Right lobe of liver (tissue), 6 donors: ENCODE measurements around the gene RMND1. TPM values are rescaled to one million over a fixed set of nuclear protein-coding genes. Genes with fewer than 3 reads are reported as not detected.

Experiments
- ATAC-seq, 4 donors: fragments of 200-7000 bp; cut with Tn5 transposase; one replicate each; pipeline ENCODE4 v1.9.1; 2020; ENCODE audit warnings: mild to moderate bottlenecking in 4 of 4, moderate library complexity in 4 of 4
- DNase-seq, 3 donors: peaks; one replicate each; pipeline ENCODE4 v3.0.0-alpha.2; 2020
- H3K27ac ChIP-seq, 3 donors: fragments of 200-600 bp; one replicate each; pipeline ENCODE4 v1.8.0; 2022
- H3K27me3 ChIP-seq, 2 donors: fragments of 200-600 bp; one replicate each; pipeline ENCODE4 v1.8.0; 2022
- H3K36me3 ChIP-seq, 4 donors: fragments of 200-600 bp; sonication (generic) in 1 of 4; one replicate each; pipeline versions ENCODE4 v1.5.1 to v1.8.0; 2017 to 2022; ENCODE audit warnings: control low read depth in 1 of 4
- H3K4me1 ChIP-seq, 4 donors: fragments of 200-600 bp; sonication (generic) in 1 of 4; one replicate each; pipeline versions ENCODE4 v1.5.1 to v1.8.0; 2017 to 2022; ENCODE audit warnings: control low read depth in 1 of 4
- H3K4me3 ChIP-seq, 3 donors: fragments of 200-600 bp; one replicate each; pipeline ENCODE4 v1.8.0; 2022
- H3K9me3 ChIP-seq, 4 donors: fragments of 200-600 bp; sonication (generic) in 1 of 4; one replicate each; pipeline versions ENCODE4 v1.5.1 to v1.8.0; 2017 to 2022; ENCODE audit warnings: control low read depth in 1 of 4
- CTCF ChIP-seq, 4 donors: fragments of 200-600 bp in 3 of 4; fragments of 450-650 bp in 1 of 4; IDR thresholded peaks; one replicate each; pipeline versions ENCODE4 v1.5.1 to v1.8.0; 2016 to 2022; ENCODE audit warnings: antibody characterized with exemption in 4 of 4, mild to moderate bottlenecking in 2 of 4
- POLR2A ChIP-seq: fragments of 450-650 bp; IDR thresholded peaks from one replicate; pipeline ENCODE4 v1.6.1; 2017; ENCODE audit warnings: antibody characterized with exemption, mild to moderate bottlenecking
- WGBS: methylation state at CpG from one replicate; pipeline ENCODE4 v1.1.6; 2018; ENCODE audit warnings: low coverage, low lambda C conversion rate; ENCODE audit not compliant: insufficient coverage; ENCODE audit errors: missing lambda C conversion rate; 5-methylcytosine and 5-hydroxymethylcytosine counted together
- intact Hi-C, 2 donors: fragments of 100-400 bp; cut with DNase I; formaldehyde crosslinking; loops; one replicate each; pipeline versions ENCODE4 v1.11.2 to v1.14.1; 2022
- total RNA-seq, 6 experiments: library from RNA; depleted of rRNA in 2 of 6; stranded (reverse); fragments of >200 nt in 2 of 6; fragmentation: NEBNext Ultra II Directional in 3 of 6; extraction: Animal tissue kit (Norgen Biotek cat#: 25700) in 3 of 6; gene quantifications; one replicate each; pipeline versions ENCODE4 v1.1.0 to v1.2.4, GENCODE V29; 2016 to 2023
- donor health status: DM: no; HTN: yes; CAD: no.
- donor health status: DM: no; HTN: no; CAD: no.
- donor health status: DM: no; HTN: no; CAD: no.
- donor health status: DM: no; HTN: yes; CAD: no.
- donor health status: DM: no; HTN: yes; CAD: no.

The RMND1 gene
- total RNA-seq, 6 experiments from 2014 or later = 13.1 to 23.4 (median 19.5) TPM

DNA sequence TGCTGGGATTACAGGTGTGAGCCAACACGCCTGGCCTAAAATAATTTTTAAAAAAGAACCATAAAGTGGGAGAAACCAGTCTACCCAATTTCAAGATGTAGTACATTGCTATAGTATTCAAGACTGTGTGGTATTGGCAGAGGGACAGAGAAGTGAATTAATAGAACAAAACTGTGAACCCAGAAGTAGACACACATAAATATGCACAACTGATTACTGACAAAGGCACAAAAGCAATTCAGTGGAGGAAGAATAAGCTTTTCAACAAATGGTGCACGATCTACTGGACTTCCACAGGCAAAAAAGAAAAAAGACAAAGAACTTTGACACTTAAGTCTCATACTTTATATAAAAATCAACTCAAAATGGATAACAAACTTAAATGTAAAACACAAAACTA, 76.1 kb downstream of the RMND1 start:
- 92% methylated on average over 1 of the region's 2 CpGs for WGBS
- intact Hi-C loops = no loop called here
- no peak for DNase-seq
- peaks cover 0 to 15% (median 2%) of the 10 kb centered on the region in 4 donors for H3K36me3 ChIP-seq
- no peaks in the 10 kb centered on the region for H3K9me3 ChIP-seq
- TF ChIP-seq POLR2A (no peak), CTCF (IDR thresholded peaks at IDR 0.05) (no peak)
- no peaks in the 10 kb centered on the region for H3K27me3 ChIP-seq
- peaks cover 0 to 11% (median 3%) of the 10 kb centered on the region in 4 donors for H3K4me1 ChIP-seq
- ATAC-seq = no peak
- H3K27ac ChIP-seq = no peak overlapping the region
- H3K4me3 ChIP-seq = no peak overlapping the region

DNA sequence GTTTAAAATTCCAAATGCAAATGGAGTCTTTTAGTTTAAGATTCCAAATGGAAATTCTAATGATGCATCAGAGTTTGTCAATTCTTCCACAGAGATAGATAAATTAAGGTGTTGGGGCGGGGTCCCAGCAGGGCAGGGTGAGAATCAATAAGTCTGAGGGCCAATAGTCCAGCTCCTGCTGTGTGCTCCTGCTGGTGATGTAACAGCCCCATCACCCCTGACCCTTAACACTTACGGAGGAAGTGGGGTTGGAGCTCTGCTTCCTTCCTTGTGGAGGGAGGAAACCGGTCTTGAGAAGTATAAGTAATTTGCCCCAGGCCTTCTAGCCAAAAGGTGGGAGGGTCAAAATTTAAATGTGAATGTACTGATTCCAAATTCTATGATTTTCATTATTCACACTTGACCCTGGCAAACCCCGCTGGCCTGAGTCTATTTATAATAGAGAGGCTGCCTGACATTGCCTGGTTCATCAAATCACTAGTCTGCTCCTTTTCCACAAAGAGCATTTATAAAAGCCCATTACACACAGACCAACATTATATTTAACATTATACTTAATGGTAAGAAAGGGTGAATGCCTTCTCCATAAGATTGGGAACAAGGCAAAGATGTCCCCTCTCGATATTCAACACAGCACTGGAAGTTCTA, 77.8 kb downstream of the RMND1 start:
- H3K27me3 ChIP-seq = no peaks in the 10 kb centered on the region
- ATAC-seq (peak; percentile 92 to 93 (median 92)), DNase-seq (peak in 2 of 3 donors; percentile 43 to 65)
- H3K27ac ChIP-seq = peak overlapping the region in 2 of 3 donors; percentile 12 to 34
- no peaks in the 10 kb centered on the region for H3K9me3 ChIP-seq
- TF ChIP-seq CTCF (IDR thresholded peaks at IDR 0.05) (no peak), POLR2A (no peak)
- 34% methylated on average over 5 of the region's 5 CpGs for WGBS
- peaks cover 0 to 11% (median 3%) of the 10 kb centered on the region in 4 donors for H3K4me1 ChIP-seq
- intact Hi-C loops = no loop called here
- peaks cover 0 to 15% (median 6%) of the 10 kb centered on the region in 4 donors for H3K36me3 ChIP-seq
- H3K4me3 ChIP-seq = no peak overlapping the region

GRCh38 chr6:151372164-151372563, 79.8 kb downstream of the RMND1 start:
- intact Hi-C loops = no loop called here
- WGBS = 80% methylated on average over 4 of the region's 5 CpGs

DNA sequence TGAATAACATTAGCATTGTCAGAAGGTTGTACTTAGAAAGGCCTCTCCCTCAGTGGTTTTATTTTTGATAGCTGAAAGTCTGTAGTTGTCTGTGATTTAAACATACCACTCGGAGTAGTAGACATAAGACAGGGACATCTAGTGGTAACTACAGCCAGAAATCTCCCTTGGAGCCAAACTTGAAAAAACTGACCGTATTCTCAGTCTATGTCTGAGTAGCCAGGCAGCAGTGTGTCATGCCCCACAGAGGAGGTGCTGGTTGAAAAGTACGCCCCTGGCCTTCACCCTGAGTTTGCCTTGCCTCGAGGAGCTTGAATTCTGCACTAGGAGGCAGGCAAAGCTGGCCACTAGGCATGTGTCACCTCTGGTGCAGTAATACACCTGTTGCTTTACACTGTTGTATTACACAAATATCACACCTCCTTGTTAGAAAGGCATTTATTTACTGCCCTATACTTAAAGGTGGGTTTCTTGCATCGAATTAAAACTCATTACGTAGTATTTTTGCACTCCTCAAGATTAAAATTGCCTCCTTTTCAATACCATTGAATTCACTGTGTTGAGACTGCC, 81.3 kb downstream of the RMND1 start:
- no peak for DNase-seq
- intact Hi-C loops = no loop called here
- H3K27me3 ChIP-seq = no peaks in the 10 kb centered on the region
- H3K4me1 ChIP-seq = peaks cover 0 to 11% (median 3%) of the 10 kb centered on the region in 4 donors
- H3K36me3 ChIP-seq = peaks cover 0 to 27% (median 6%) of the 10 kb centered on the region in 4 donors
- 84% methylated on average over 5 of the region's 6 CpGs for WGBS
- no peaks in the 10 kb centered on the region for H3K9me3 ChIP-seq
- no peak overlapping the region for H3K4me3 ChIP-seq
- ATAC-seq = no peak
- TF ChIP-seq CTCF (IDR thresholded peaks at IDR 0.05) (peak in 2 of 4 donors; percentile 17 to 19), POLR2A (no peak)
- H3K27ac ChIP-seq = no peak overlapping the region

More at GRCh38 chr6:151372164-151372563, 79.8 kb downstream of the RMND1 start:
- no peak for ATAC-seq
- peaks cover 0 to 11% (median 3%) of the 10 kb centered on the region in 4 donors for H3K4me1 ChIP-seq
- no peak overlapping the region for H3K4me3 ChIP-seq
- H3K36me3 ChIP-seq = peaks cover 0 to 15% (median 6%) of the 10 kb centered on the region in 4 donors
- no peak for DNase-seq
- H3K27ac ChIP-seq = no peak overlapping the region
- no peaks in the 10 kb centered on the region for H3K27me3 ChIP-seq
- TF ChIP-seq POLR2A (no peak), CTCF (IDR thresholded peaks at IDR 0.05) (no peak)
- H3K9me3 ChIP-seq = no peaks in the 10 kb centered on the region
